ENCODE results near the gene USP25. TPM values are rescaled to one million over a fixed set of nuclear protein-coding genes. Genes with fewer than 3 reads are reported as not detected.
"Not testable (repeated sequence)": the region's sequence is repeated elsewhere in the genome, so short reads cannot be mapped to it uniquely, and the experiment has no call there.

Gene USP25
- total and polyA plus RNA-seq, 2 experiments from 2014 or later: 18.7 to 59.5 TPM

GRCh38 chr21:15732290-15732995 lies 2.7 kb downstream of the USP25 start:
- no peaks in the 10 kb centered on the region for H3K9me2 ChIP-seq (replicated peaks; ENCODE audit: insufficient read depth)
- H3K4me2 ChIP-seq: peak overlapping the region; percentile 77
- peak overlapping the region; percentile 38 for H3K4me3 ChIP-seq
- no peak overlapping the region for H2AFZ ChIP-seq
- DNase-seq (ENCODE audit: low spot score): peak; percentile 46
- 35% methylated on average over 6 of the region's 6 CpGs for WGBS (ENCODE audit: low lambda C conversion rate, missing lambda C conversion rate)
- no peaks in the 10 kb centered on the region for H3K36me3 ChIP-seq (replicated peaks; ENCODE audit: insufficient read depth, low read depth)
- no peak for TF ChIP-seq EZH2 (IDR thresholded peaks at IDR 0.05; ENCODE audit: borderline replicate concordance)
- TF ChIP-seq EZH2phosphoT487 (IDR thresholded peaks at IDR 0.05; ENCODE audit: low read depth, severe bottlenecking, unreplicated experiment): no peak
- no peak for TF ChIP-seq CTCF (IDR thresholded peaks at IDR 0.05; ENCODE audit: poor library complexity)
- no peaks in the 10 kb centered on the region for H3K9me3 ChIP-seq (ENCODE audit: low read depth)
- H3K79me2 ChIP-seq: peaks cover 66% of the 10 kb centered on the region
- H4K20me1 ChIP-seq (ENCODE audit: insufficient read depth, poor library complexity, severe bottlenecking): peaks cover 51% of the 10 kb centered on the region
- no peak overlapping the region for H3K27ac ChIP-seq
- H3K27me3 ChIP-seq: no peaks in the 10 kb centered on the region
- peaks cover 26% of the 10 kb centered on the region for H3K4me1 ChIP-seq (ENCODE audit: insufficient read depth)

GRCh38 chr21:15732996-15733329 lies 3.2 kb downstream of the USP25 start:
- no peak for DNase-seq (ENCODE audit: low spot score)
- peak overlapping the region; percentile 38 for H3K4me3 ChIP-seq
- H3K4me2 ChIP-seq: peak overlapping the region; percentile 77
- peaks cover 56% of the 10 kb centered on the region for H4K20me1 ChIP-seq (ENCODE audit: insufficient read depth, poor library complexity, severe bottlenecking)
- H3K79me2 ChIP-seq: peaks cover 71% of the 10 kb centered on the region
- no peaks in the 10 kb centered on the region for H3K9me2 ChIP-seq (replicated peaks; ENCODE audit: insufficient read depth)
- WGBS (ENCODE audit: low lambda C conversion rate, missing lambda C conversion rate): 26% methylated on average over 2 of the region's 3 CpGs
- H3K4me1 ChIP-seq (ENCODE audit: insufficient read depth): peaks cover 26% of the 10 kb centered on the region
- no peak overlapping the region for H3K27ac ChIP-seq
- no peak for TF ChIP-seq CTCF (IDR thresholded peaks at IDR 0.05; ENCODE audit: poor library complexity)
- TF ChIP-seq EZH2 (IDR thresholded peaks at IDR 0.05; ENCODE audit: borderline replicate concordance): no peak
- no peak for TF ChIP-seq EZH2phosphoT487 (IDR thresholded peaks at IDR 0.05; ENCODE audit: low read depth, severe bottlenecking, unreplicated experiment)
- H3K27me3 ChIP-seq: no peaks in the 10 kb centered on the region
- H2AFZ ChIP-seq: no peak overlapping the region
- no peaks in the 10 kb centered on the region for H3K9me3 ChIP-seq (ENCODE audit: low read depth)
- no peaks in the 10 kb centered on the region for H3K36me3 ChIP-seq (replicated peaks; ENCODE audit: insufficient read depth, low read depth)

- TF ChIP-seq CTCF (IDR thresholded peaks at IDR 0.05; ENCODE audit: poor library complexity): no peak
- TF ChIP-seq EZH2 (IDR thresholded peaks at IDR 0.05; ENCODE audit: borderline replicate concordance): no peak
- TF ChIP-seq EZH2phosphoT487 (IDR thresholded peaks at IDR 0.05; ENCODE audit: low read depth, severe bottlenecking, unreplicated experiment): no peak
- Histone ChIP-seq H3K9me2 (replicated peaks; ENCODE audit: insufficient read depth) (no peaks in the 10 kb centered on the region), H3K27ac (peak overlapping the region; percentile 10), H4K20me1 (ENCODE audit: insufficient read depth, poor library complexity, severe bottlenecking) (peaks cover 76% of the 10 kb centered on the region), H3K4me2 (peak overlapping the region; percentile 61), H3K27me3 (no peaks in the 10 kb centered on the region), H3K4me3 (no peak overlapping the region), H3K36me3 (replicated peaks; ENCODE audit: insufficient read depth, low read depth) (no peaks in the 10 kb centered on the region), H3K9me3 (ENCODE audit: low read depth) (no peaks in the 10 kb centered on the region), H3K79me2 (peaks cover 95% of the 10 kb centered on the region), H2AFZ (no peak overlapping the region), H3K4me1 (ENCODE audit: insufficient read depth) (peaks cover 26% of the 10 kb centered on the region)
- 52% methylated on average over 2 of the region's 2 CpGs for WGBS (ENCODE audit: low lambda C conversion rate, missing lambda C conversion rate)
- DNase-seq (ENCODE audit: low spot score): no peak
Observed at GRCh38 chr21:15735409-15735808, 5.6 kb downstream of the USP25 start.

GRCh38 chr21:15735931-15736330 lies 6.1 kb downstream of the USP25 start:
- WGBS (ENCODE audit: low lambda C conversion rate, missing lambda C conversion rate): 42% methylated on average over 4 of the region's 4 CpGs
- peak overlapping the region; percentile 10 for H3K27ac ChIP-seq

GRCh38 chr21:15738779-15739178 lies 9.0 kb downstream of the USP25 start:
- not testable (repeated sequence) for H3K9me3 ChIP-seq (ENCODE audit: low read depth); H2AFZ ChIP-seq; H3K27me3 ChIP-seq; DNase-seq (ENCODE audit: low spot score); H3K4me3 ChIP-seq; H3K36me3 ChIP-seq (replicated peaks; ENCODE audit: insufficient read depth, low read depth); H3K9me2 ChIP-seq (replicated peaks; ENCODE audit: insufficient read depth); H3K27ac ChIP-seq
- peaks cover 70% of the 10 kb centered on the region for H4K20me1 ChIP-seq (ENCODE audit: insufficient read depth, poor library complexity, severe bottlenecking)
- peaks cover 100% of the 10 kb centered on the region for H3K79me2 ChIP-seq
- peak overlapping the region; percentile 63 for H3K4me2 ChIP-seq
- WGBS (ENCODE audit: low lambda C conversion rate, missing lambda C conversion rate): 46% methylated on average over 10 of the region's 10 CpGs
- peaks cover 30% of the 10 kb centered on the region for H3K4me1 ChIP-seq (ENCODE audit: insufficient read depth)

More at GRCh38 chr21:15735931-15736330, 6.1 kb downstream of the USP25 start:
- H3K4me2 ChIP-seq: peak overlapping the region; percentile 61
- peaks cover 26% of the 10 kb centered on the region for H3K4me1 ChIP-seq (ENCODE audit: insufficient read depth)
- DNase-seq (ENCODE audit: low spot score); H2AFZ ChIP-seq; H3K27me3 ChIP-seq; H3K4me3 ChIP-seq; H3K36me3 ChIP-seq (replicated peaks; ENCODE audit: insufficient read depth, low read depth); H3K9me3 ChIP-seq (ENCODE audit: low read depth); H3K9me2 ChIP-seq (replicated peaks; ENCODE audit: insufficient read depth): not testable (repeated sequence)
- H4K20me1 ChIP-seq (ENCODE audit: insufficient read depth, poor library complexity, severe bottlenecking): peaks cover 76% of the 10 kb centered on the region
- peaks cover 100% of the 10 kb centered on the region for H3K79me2 ChIP-seq

All from hepatocyte (in vitro differentiated cells).